OCI-LY7 (cell line): Measurements from ENCODE around the gene FDPS.

Experiments
- EZH2phosphoT487 ChIP-seq: fragments of 200-600 bp; sonication (generic); IDR thresholded peaks from 2 replicates; pipeline ENCODE4 v1.6.1; 2018; ENCODE audit warnings: low read depth, borderline replicate concordance, mild to moderate bottlenecking, mixed run types, antibody characterized with exemption, low read length, moderate library complexity, mixed read lengths
- TF ChIP-seq, protein P1 (sequence below): fragments of 200-600 bp; sonication (generic); conservative IDR thresholded peaks from 2 replicates; pipeline ENCODE4 v1.5.1; 2014; ENCODE audit warnings: mild to moderate bottlenecking, antibody characterized with exemption, low read length, moderate library complexity, mixed read lengths

DNA sequence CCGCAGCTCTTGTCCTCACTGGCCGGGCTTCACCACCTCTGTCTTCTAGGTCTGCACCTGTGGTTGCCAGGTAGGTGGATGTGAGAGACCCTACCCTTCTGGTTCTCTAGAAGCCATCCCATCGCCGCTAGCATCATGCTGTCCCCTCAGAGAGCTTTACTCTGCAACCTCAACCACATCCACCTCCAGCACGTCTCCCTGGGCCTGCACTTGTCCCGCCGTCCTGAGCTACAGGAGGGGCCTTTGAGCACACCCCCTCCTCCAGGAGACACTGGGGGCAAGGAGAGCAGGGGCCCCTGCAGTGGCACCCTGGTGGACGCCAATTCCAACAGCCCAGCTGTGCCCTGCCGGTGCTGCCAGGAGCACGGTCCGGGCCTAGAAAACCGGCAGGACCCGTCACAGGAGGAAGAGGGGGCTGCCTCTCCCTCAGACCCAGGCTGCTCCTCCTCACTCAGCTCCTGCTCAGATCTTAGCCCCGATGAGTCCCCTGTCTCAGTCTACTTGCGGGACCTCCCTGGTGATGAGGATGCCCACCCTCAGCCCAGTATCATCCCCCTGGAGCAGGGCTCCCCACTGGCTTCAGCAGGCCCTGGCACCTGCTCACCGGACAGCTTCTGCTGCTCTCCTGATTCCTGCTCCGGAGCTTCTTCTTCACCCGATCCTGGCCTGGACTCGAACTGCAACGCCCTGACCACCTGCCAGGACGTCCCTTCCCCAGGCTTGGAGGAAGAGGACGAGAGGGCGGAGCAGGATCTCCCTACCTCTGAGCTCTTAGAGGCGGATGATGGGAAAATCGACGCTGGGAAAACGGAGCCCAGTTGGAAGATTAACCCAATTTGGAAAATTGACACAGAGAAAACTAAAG, 13.2 kb downstream of the FDPS start:
- TF ChIP-seq, protein P1, sequence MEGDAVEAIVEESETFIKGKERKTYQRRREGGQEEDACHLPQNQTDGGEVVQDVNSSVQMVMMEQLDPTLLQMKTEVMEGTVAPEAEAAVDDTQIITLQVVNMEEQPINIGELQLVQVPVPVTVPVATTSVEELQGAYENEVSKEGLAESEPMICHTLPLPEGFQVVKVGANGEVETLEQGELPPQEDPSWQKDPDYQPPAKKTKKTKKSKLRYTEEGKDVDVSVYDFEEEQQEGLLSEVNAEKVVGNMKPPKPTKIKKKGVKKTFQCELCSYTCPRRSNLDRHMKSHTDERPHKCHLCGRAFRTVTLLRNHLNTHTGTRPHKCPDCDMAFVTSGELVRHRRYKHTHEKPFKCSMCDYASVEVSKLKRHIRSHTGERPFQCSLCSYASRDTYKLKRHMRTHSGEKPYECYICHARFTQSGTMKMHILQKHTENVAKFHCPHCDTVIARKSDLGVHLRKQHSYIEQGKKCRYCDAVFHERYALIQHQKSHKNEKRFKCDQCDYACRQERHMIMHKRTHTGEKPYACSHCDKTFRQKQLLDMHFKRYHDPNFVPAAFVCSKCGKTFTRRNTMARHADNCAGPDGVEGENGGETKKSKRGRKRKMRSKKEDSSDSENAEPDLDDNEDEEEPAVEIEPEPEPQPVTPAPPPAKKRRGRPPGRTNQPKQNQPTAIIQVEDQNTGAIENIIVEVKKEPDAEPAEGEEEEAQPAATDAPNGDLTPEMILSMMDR: no peak
- TF ChIP-seq EZH2phosphoT487: no peak
